Keratinocyte (primary cell): ENCODE data around the gene BMPER. TPM values are rescaled to one million over a fixed set of nuclear protein-coding genes. Genes with fewer than 3 reads are reported as not detected.

ENCODE experiments used
- DNase-seq: peaks from one replicate; pipeline ENCODE4 v3.0.0-alpha.2; 2011; ENCODE audit warnings: low read depth, missing footprints, low spot score
- FAIRE-seq: peaks from 2 replicates; lab custom pipeline; 2011; peaks lifted over from hg19 to GRCh38; lab: Jason Lieb, UNC
- H2AFZ ChIP-seq: 2 replicates; pipeline ENCODE4 v1.6.0; 2012; ENCODE audit warnings: low read length, control low read depth, inconsistent platforms; ENCODE audit not compliant: control insufficient read depth
- H3K27ac ChIP-seq: 2 replicates; pipeline ENCODE4 v1.5.1; 2011; ENCODE audit warnings: low read length; ENCODE audit not compliant: control insufficient read depth, insufficient read depth
- H3K27me3 ChIP-seq: 3 replicates; pipeline ENCODE4 v1.6.0; 2011; ENCODE audit warnings: low read length; ENCODE audit not compliant: control insufficient read depth, insufficient read depth; ENCODE audit errors: extremely low read depth
- H3K36me3 ChIP-seq, 2 experiments: 2 replicates in 1 of 2; 3 replicates in 1 of 2; pipeline ENCODE4 v1.5.1; 2011; ENCODE audit warnings: low read length in 2 of 2, mild to moderate bottlenecking in 1 of 2; ENCODE audit not compliant: control insufficient read depth in 2 of 2, insufficient read depth in 2 of 2; ENCODE audit errors: extremely low read depth in 1 of 2
- H3K4me1 ChIP-seq: 3 replicates; pipeline ENCODE4 v1.5.1; 2011; ENCODE audit warnings: low read length; ENCODE audit not compliant: control insufficient read depth, insufficient read depth; ENCODE audit errors: extremely low read depth
- H3K4me2 ChIP-seq: 3 replicates; pipeline ENCODE4 v1.6.0; 2011; ENCODE audit warnings: low read depth, low read length; ENCODE audit not compliant: control insufficient read depth, insufficient read depth; ENCODE audit errors: extremely low read depth
- H3K4me3 ChIP-seq, 3 experiments: fragments of 200-600 bp in 1 of 3; sonication (generic) in 1 of 3; 2 replicates in 2 of 3; 3 replicates in 1 of 3; pipeline ENCODE4 v1.5.1; 2011 to 2016; ENCODE audit warnings: low read length in 3 of 3, mild to moderate bottlenecking in 3 of 3, control low read depth in 2 of 3, inconsistent platforms in 1 of 3, low read depth in 1 of 3, mixed read lengths in 1 of 3, mixed run types in 1 of 3, moderate library complexity in 1 of 3; ENCODE audit not compliant: control insufficient read depth in 2 of 3, insufficient read depth in 2 of 3; ENCODE audit errors: extremely low read depth in 1 of 3
- H3K79me2 ChIP-seq: 2 replicates; pipeline ENCODE4 v1.6.0; 2012; ENCODE audit warnings: low read length; ENCODE audit not compliant: control insufficient read depth, insufficient read depth
- H3K9ac ChIP-seq: 3 replicates; pipeline ENCODE4 v1.6.0; 2011; ENCODE audit warnings: low read length; ENCODE audit not compliant: control insufficient read depth, insufficient read depth; ENCODE audit errors: extremely low read depth
- H3K9me1 ChIP-seq: 3 replicates; pipeline ENCODE4 v1.6.0; 2011; ENCODE audit warnings: low read length; ENCODE audit not compliant: control insufficient read depth, insufficient read depth; ENCODE audit errors: extremely low read depth
- H3K9me3 ChIP-seq: 2 replicates; pipeline ENCODE4 v1.5.1; 2012; ENCODE audit warnings: low read depth, low read length; ENCODE audit not compliant: control insufficient read depth
- H4K20me1 ChIP-seq: 3 replicates; pipeline ENCODE4 v1.6.0; 2011; ENCODE audit warnings: low read length; ENCODE audit not compliant: control insufficient read depth, insufficient read depth; ENCODE audit errors: extremely low read depth
- CTCF ChIP-seq, 3 experiments: IDR thresholded peaks in 1 of 3; conservative IDR thresholded peaks in 1 of 3; optimal IDR thresholded peaks in 1 of 3; 2 replicates in 2 of 3; 3 replicates in 1 of 3; pipeline versions ENCODE3 to v1.5.1; 2011; ENCODE audit warnings: low read length in 3 of 3, mild to moderate bottlenecking in 3 of 3, moderate library complexity in 2 of 3, control low read depth in 1 of 3, inconsistent platforms in 1 of 3; ENCODE audit not compliant: insufficient read depth in 2 of 3; ENCODE audit errors: extremely low read depth in 1 of 3
- EZH2 ChIP-seq: IDR thresholded peaks from one replicate; pipeline ENCODE4 v1.6.1; 2012; ENCODE audit warnings: inconsistent platforms, mild to moderate bottlenecking, low read length, moderate library complexity
- dilution Hi-C: fragments of 300-500 bp; cut with MboI; formaldehyde crosslinking; loops from one replicate; pipeline ENCODE4 v1.7.0; 2020; ENCODE audit warnings: low sequenced_read_pairs; ENCODE audit not compliant: extremely low pct_ligation_motif_present
- polyA plus RNA-seq, 5 experiments: library from polyadenylated mRNA; depleted of rRNA in 3 of 5; stranded (reverse) in 3 of 5; stranded (forward) in 1 of 5; unstranded in 1 of 5; fragments of >200 nt; gene quantifications; 1 replicate in 1 of 5; 2 replicates in 3 of 5; 3 replicates in 1 of 5; pipeline versions ENCODE4 v1.2.1 to v1.2.3, GENCODE V29; 2011 to 2012; ENCODE audit warnings: missing spikeins in 2 of 5, low read depth in 1 of 5, low replicate concordance in 1 of 5

BMPER gene
- polyA plus RNA-seq, 1 donor (not counting 4 experiments of a cell fraction or from before 2014, with no cell fraction given), result 0.67 TPM

GRCh38 chr7:34135924-34136323 lies 230.6 kb downstream of the BMPER start:
- FAIRE-seq (no peak), DNase-seq (no peak)
- Histone ChIP-seq H3K27me3 (no peaks in the 10 kb centered on the region), H3K36me3 (no peaks in the 10 kb centered on the region), H3K9me3 (no peaks in the 10 kb centered on the region), H3K4me1 (peaks cover 13% of the 10 kb centered on the region), H3K27ac (no peak overlapping the region), H4K20me1 (no peaks in the 10 kb centered on the region), H3K9ac (no peak overlapping the region), H3K9me1 (no peaks in the 10 kb centered on the region), H2AFZ (no peak overlapping the region), H3K79me2 (no peaks in the 10 kb centered on the region), H3K4me3 (no peak overlapping the region), H3K4me2 (no peak overlapping the region)
- TF ChIP-seq EZH2, result no peak
- dilution Hi-C loops, result no loop called here

GRCh38 chr7:34136698-34137097 lies 231.4 kb downstream of the BMPER start:
- Histone ChIP-seq H3K9ac (no peak overlapping the region), H2AFZ (no peak overlapping the region), H3K9me1 (no peaks in the 10 kb centered on the region), H3K36me3 (no peaks in the 10 kb centered on the region), H3K4me1 (peaks cover 13% of the 10 kb centered on the region), H3K4me3 (no peak overlapping the region), H4K20me1 (no peaks in the 10 kb centered on the region), H3K9me3 (no peaks in the 10 kb centered on the region), H3K4me2 (no peak overlapping the region), H3K27ac (no peak overlapping the region), H3K27me3 (no peaks in the 10 kb centered on the region), H3K79me2 (no peaks in the 10 kb centered on the region)
- dilution Hi-C loops, result no loop called here
- FAIRE-seq (no peak), DNase-seq (no peak)
- TF ChIP-seq CTCF (optimal IDR thresholded peaks at IDR 0.05 in 1 of 3, IDR thresholded peaks at IDR 0.05 in 1 of 3, conservative IDR thresholded peaks at IDR 0.05 in 1 of 3; ENCODE audit: extremely low read depth in 1 of 3, insufficient read depth in 2 of 3, low read length in 3 of 3), result no peak
- no peak for TF ChIP-seq EZH2

GRCh38 chr7:34137176-34137575 lies 231.8 kb downstream of the BMPER start:
- Histone ChIP-seq H3K9me1 (no peaks in the 10 kb centered on the region), H3K4me2 (no peak overlapping the region), H3K9me3 (no peaks in the 10 kb centered on the region), H2AFZ (no peak overlapping the region), H4K20me1 (no peaks in the 10 kb centered on the region), H3K27me3 (no peaks in the 10 kb centered on the region), H3K27ac (no peak overlapping the region), H3K9ac (no peak overlapping the region), H3K79me2 (no peaks in the 10 kb centered on the region), H3K4me3 (no peak overlapping the region), H3K4me1 (peaks cover 13% of the 10 kb centered on the region), H3K36me3 (no peaks in the 10 kb centered on the region)
- no peak for DNase-seq
- TF ChIP-seq EZH2, result no peak
- TF ChIP-seq CTCF (optimal IDR thresholded peaks at IDR 0.05 in 1 of 3, IDR thresholded peaks at IDR 0.05 in 1 of 3, conservative IDR thresholded peaks at IDR 0.05 in 1 of 3; ENCODE audit: extremely low read depth in 1 of 3, insufficient read depth in 2 of 3, low read length in 3 of 3), result no peak
- dilution Hi-C loops, result no loop called here
- no peak for FAIRE-seq
